Measurements from ENCODE around the gene HSD17B2. TPM values are rescaled to one million over a fixed set of nuclear protein-coding genes. Genes with fewer than 3 reads are reported as not detected.
"Not testable (repeated sequence)": the region's sequence is repeated elsewhere in the genome, so short reads cannot be mapped to it uniquely, and the experiment has no call there.

The HSD17B2 gene
- total RNA-seq, 1 donor from 2014 or later = 0.71 TPM

GRCh38 chr16:82074019-82074558 is 39.0 kb downstream of the HSD17B2 start:
- no peak for DNase-seq (ENCODE audit: low spot score)

- no peak for DNase-seq (ENCODE audit: low spot score)
Measured at GRCh38 chr16:82078125-82078524, 43.1 kb downstream of the HSD17B2 start.

- DNase-seq (ENCODE audit: low spot score) = no peak
Measured at GRCh38 chr16:82079892-82080291, 44.8 kb downstream of the HSD17B2 start.

GRCh38 chr16:82081264-82081663 is 46.2 kb downstream of the HSD17B2 start:
- no peak for DNase-seq (ENCODE audit: low spot score)

- DNase-seq (ENCODE audit: low spot score) = no peak
Measured at GRCh38 chr16:82082097-82082496, 47.0 kb downstream of the HSD17B2 start.

GRCh38 chr16:82082543-82083244 is 47.6 kb downstream of the HSD17B2 start:
- no peak for DNase-seq (ENCODE audit: low spot score)

- DNase-seq (ENCODE audit: low spot score) = no peak
Measured at GRCh38 chr16:82083710-82084353, 48.8 kb downstream of the HSD17B2 start.

GRCh38 chr16:82085011-82085779 is 50.1 kb downstream of the HSD17B2 start:
- no peak for DNase-seq (ENCODE audit: low spot score)

- DNase-seq (ENCODE audit: low spot score) = no peak
Measured at GRCh38 chr16:82088483-82088882, 53.4 kb downstream of the HSD17B2 start.

GRCh38 chr16:82091241-82091640 is 56.2 kb downstream of the HSD17B2 start:
- no peak for DNase-seq (ENCODE audit: low spot score)

GRCh38 chr16:82092711-82093110 is 57.7 kb downstream of the HSD17B2 start:
- no peak for DNase-seq (ENCODE audit: low spot score)

GRCh38 chr16:82093666-82094300 is 58.7 kb downstream of the HSD17B2 start:
- no peak for DNase-seq (ENCODE audit: low spot score)

GRCh38 chr16:82094942-82095540 is 60.0 kb downstream of the HSD17B2 start:
- DNase-seq (ENCODE audit: low spot score) = no peak

- DNase-seq (ENCODE audit: low spot score) = no peak
Measured at GRCh38 chr16:82096641-82097040, 61.6 kb downstream of the HSD17B2 start.

GRCh38 chr16:82105107-82105506 is 70.1 kb downstream of the HSD17B2 start:
- DNase-seq (ENCODE audit: low spot score) = no peak

GRCh38 chr16:82108100-82108499 is 73.0 kb downstream of the HSD17B2 start:
- DNase-seq (ENCODE audit: low spot score) = no peak

- DNase-seq (ENCODE audit: low spot score) = no peak
Measured at GRCh38 chr16:82108774-82109173, 73.7 kb downstream of the HSD17B2 start.

GRCh38 chr16:82109266-82109665 is 74.2 kb downstream of the HSD17B2 start:
- DNase-seq (ENCODE audit: low spot score) = not testable (repeated sequence)

GRCh38 chr16:82111944-82112343 is 76.9 kb downstream of the HSD17B2 start:
- DNase-seq (ENCODE audit: low spot score) = no peak

GRCh38 chr16:82113741-82114140 is 78.7 kb downstream of the HSD17B2 start:
- no peak for DNase-seq (ENCODE audit: low spot score)

GRCh38 chr16:82116535-82116934 is 81.5 kb downstream of the HSD17B2 start:
- DNase-seq (ENCODE audit: low spot score) = no peak
